Activated CD4-positive, alpha-beta T cell treated with anti-CD3 and anti-CD28 coated beads, Interleukin-2, amount 50 U/mL, for 4 hours (primary cell): ENCODE measurements around the gene COL18A1.
"Not testable (repeated sequence)": the region's sequence is repeated elsewhere in the genome, so short reads cannot be mapped to it uniquely, and the experiment has no call there.

Experiments used
- DNase-seq, 2 experiments: peaks; one replicate each; pipeline ENCODE4 v3.0.0-alpha.2; 2020

The COL18A1 gene

DNA sequence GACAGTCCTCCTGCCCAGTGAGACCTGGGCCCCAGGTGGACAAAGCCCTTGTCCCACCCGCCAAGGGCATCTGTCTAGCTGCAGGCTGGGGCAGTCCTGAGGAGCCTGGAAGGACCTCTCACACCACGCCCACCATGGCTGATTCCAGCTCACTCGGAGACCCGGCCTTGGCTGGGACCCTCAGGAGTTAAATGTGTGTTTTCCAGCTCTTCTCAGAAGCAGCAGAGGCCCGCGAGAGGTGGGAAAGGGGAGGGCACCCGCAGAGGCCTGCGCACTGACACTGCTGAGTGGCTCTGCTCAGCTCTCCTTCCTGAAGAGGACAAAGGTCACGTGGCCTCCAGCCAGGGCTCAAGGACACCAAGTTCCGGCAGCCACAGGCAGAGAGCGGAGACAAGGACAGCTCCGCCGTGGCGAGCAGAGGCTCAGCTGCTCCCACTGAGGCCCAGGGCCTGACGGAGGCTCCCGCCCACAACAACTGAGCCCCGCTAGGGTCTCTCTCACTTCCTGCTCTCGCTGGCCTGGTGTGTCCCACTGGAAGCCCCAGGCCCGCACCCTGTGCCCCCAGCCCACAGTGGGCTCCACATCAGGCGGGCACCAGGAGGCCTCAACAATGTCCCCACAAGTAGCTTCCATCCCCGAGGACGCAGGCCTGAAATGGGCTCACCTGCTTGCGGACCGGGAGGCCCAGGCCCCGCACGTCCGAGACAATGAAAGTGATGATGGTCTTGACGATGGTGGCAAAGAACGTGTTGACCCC lies 120.4 kb downstream of the COL18A1 start:
- DNase-seq = no peak

DNA sequence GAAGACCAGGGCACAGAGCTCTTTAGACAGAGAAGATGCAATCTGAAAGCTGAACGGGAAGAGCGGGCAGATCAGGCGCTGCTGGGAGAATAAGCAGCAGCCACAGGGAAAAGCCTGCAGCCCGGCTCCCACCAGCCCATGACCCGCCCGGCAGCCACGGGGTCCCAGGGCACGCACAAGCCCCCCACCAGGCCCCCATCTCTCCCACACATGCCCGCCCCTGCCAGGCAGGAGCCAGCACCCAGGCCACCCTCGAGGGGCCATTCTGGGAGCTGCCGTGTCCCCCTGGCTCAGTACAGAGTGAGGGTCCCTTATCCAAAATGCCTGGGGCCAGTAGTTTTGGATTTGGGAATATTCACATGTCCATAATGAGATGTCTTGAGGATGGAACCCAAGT lies 120.9 kb downstream of the COL18A1 start:
- no peak for DNase-seq

DNA sequence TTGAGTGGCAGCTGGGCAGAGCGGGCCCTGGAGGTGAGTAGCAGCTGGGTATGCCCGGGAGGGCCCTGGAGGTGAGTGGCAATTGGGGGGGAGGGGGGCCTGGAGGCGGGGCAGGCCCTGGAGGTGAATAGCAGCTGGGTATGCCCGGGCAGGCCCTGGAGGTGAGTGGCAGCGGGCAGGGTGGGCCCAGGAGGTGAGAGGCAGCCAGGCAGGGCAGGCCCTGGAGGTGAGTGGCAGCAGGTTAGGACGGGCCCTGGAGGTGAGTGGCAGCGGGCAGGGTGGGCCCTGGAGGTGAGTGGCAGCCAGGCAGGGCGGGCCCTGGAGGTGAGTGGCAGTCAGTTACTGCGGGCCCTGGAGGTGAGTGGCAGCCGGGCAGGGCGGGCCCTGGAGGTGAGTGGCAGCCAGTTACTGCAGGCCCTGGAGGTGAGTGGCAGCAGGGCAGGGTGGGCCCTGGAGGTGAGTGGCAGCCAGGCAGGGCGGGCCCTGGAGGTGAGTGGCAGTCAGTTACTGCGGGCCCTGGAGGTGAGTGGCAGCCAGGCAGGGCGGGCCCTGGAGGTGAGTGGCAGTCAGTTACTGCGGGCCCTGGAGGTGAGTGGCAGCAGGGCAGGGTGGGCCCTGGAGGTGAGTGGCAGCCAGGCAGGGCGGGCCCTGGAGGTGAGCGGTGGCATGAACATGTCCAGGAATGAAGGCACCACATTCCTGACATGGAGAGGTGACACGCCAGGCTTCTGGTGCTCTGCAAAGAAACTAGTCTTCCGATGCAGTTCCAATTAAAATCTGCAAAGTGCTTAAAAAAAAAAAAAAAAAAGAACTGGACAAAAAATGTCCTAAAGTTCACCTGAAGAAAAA lies 122.4 kb downstream of the COL18A1 start:
- not testable (repeated sequence) for DNase-seq

DNA sequence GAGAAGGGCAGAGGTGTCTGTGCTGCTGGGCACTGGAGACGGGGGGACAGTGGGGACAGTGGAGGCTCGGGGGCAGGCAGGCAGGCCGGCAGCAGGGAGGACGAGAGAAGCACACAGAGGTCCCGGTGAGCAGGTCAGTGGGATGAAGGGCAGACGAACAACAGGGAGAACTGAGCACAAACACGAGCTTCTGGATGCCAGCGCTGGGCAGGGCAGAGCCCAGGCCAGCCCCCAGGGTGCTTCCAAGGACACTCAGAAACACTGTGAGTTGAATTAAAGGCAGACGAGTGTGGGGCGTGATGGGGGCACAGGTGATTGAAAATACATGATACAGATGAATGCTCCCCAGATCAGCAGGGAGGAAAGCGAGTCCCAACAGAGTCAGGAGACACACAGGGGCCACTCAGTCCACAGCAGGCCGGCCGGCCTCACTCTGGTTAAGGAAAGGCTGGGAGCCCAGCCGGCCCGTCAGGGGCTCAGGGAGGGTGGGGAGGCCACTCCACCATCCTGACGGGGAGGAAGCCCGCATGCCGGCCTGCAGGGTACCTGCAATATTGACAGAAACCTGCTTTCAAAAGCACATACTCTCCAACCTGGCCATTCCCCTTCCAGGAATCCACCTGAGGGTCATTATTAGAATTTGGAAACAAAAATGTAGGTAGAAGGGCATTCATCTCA lies 123.2 kb downstream of the COL18A1 start:
- no peak for DNase-seq

DNA sequence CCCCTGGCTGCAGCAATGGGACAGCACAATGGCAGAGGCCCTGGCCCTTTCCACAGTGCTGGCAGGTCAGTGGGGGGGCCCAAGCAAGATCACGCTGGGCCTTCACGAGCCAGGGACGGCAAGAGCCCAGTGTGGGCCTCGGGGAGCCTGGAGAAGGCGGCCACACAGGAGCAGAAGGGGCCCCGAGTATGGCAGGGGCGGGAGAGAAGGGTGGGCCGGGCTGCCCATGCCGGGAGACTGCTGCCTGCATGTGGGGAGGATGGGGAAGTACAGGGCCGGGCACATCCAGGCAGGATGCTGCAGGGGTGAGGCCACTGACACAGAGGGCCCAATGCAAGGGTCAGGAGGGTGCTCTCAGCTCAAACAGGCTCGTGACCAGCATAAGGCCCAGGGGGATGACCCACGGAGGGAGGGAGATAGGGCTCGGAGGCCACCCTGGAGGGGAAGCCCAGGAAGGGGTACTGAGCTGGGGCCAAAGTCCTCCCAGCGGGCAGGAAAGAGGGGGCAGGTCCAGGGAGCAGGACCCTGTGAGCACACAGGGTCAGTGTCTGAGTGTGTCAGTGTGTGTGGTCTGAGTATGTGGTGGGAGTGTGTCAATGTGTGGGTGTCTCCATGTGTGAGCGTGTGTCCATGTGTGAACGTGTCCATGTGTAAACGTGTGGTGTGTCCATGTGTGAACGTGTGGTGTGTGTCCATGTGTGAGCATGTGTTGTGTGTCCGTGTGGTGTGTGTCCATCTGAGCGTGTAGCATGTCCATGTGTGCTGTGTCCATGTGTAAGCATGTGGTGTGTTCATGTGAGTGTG lies 124.2 kb downstream of the COL18A1 start:
- DNase-seq = no peak

DNA sequence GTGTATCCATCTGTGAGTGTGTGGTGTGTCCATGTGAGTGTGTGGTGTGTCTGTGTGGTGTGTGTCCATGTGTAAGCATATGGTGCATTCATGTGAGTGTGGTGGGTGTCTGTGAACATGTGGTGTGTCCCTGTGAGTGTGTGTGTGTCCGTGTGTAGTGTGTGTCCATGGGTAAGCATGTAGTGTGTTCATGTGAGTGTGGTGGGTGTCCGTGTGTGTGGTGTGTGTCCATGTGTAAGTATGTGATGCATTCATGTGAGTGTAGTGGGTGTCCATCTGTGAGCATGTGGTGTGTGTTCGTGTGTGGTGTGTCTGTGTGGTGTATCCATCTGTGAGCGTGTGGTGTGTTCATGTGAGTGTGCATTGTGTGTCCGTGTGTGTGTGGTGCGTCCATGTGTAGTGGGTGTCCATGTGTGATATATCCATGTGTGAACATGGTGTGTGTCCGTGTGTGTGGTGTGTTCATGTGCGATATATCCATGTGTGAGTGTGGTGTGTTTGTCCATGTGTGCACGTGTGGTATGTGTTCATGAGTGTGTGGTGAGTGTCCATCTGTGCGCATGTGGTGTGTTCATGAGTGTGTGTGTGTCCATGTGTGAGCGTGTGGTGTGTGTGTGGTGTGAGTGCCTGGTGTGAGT lies 124.9 kb downstream of the COL18A1 start:
- no peak for DNase-seq

GRCh38 chr21:45530423-45531113 lies 125.6 kb downstream of the COL18A1 start:
- DNase-seq = no peak

GRCh38 chr21:45531114-45531392 lies 126.1 kb downstream of the COL18A1 start:
- not testable (repeated sequence) for DNase-seq

- DNase-seq = no peak
Observed at GRCh38 chr21:45531393-45532215, 126.6 kb downstream of the COL18A1 start.

DNA sequence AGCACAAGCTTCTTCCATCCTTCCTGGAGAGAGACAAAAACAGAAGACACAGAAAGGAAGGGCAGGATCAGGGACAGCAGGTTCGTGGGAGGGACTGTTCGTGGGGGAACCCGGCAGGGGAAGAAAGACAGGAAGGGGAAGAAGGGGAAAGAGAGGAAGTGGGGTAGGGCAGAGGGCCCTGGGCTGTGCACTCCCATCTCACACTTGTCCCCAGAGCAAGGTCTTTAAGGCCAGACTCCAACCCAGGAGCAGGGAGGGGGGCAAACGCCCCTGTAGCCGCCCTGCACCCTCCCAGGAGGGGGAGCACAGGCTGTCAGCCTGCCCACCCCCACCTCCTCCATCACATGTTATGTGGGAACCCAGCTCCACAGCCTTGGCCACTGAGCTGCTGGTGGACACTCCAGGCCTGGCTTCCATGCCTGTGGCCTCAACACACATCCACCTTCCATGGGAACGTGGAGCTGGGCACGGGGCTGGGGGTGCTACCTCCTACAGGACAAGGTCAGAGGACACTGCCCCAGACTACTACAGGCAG lies 127.9 kb downstream of the COL18A1 start:
- no peak for DNase-seq

GRCh38 chr21:45533361-45533845 lies 128.4 kb downstream of the COL18A1 start:
- no peak for DNase-seq

DNA sequence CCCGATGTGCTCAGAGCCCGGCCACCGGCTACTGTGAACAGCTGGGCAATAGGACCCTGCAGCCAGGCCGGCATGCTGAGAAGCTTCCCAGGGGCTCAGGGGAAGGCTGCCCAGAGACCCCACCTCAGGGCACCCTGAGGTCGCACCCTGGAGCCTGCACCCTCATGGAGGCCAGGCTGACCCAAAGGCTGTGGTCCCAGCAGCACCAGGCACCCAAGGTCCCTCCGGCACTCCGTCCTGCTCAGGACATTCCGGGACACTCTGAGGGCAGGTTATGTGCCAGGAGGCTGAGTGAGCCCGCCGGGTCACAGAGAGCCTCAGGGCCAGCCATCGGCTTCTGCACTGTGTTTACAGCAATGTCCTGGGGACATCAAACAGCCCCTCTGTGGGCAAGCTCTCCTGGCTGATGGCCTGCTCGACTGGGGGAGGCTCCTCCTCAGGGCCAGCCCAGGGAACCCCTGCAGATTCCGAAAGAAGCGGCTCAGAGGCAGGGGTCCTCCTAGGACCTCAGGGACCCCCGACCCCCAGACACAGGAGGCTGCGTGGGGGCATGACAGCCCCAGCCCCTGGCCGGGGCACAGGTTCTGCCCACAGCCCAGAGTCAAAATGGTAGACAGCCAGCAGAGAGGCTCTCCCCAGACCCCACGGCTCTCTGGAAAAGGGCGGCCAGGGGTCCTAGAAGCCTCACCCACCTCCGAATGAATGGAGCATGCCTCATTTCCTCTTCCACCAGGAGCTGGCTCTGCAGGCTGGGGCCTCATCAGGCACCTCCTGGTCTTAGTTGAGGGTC lies 129.1 kb downstream of the COL18A1 start:
- DNase-seq = no peak

- DNase-seq = no peak
Observed at GRCh38 chr21:45534636-45535331, 129.8 kb downstream of the COL18A1 start.

DNA sequence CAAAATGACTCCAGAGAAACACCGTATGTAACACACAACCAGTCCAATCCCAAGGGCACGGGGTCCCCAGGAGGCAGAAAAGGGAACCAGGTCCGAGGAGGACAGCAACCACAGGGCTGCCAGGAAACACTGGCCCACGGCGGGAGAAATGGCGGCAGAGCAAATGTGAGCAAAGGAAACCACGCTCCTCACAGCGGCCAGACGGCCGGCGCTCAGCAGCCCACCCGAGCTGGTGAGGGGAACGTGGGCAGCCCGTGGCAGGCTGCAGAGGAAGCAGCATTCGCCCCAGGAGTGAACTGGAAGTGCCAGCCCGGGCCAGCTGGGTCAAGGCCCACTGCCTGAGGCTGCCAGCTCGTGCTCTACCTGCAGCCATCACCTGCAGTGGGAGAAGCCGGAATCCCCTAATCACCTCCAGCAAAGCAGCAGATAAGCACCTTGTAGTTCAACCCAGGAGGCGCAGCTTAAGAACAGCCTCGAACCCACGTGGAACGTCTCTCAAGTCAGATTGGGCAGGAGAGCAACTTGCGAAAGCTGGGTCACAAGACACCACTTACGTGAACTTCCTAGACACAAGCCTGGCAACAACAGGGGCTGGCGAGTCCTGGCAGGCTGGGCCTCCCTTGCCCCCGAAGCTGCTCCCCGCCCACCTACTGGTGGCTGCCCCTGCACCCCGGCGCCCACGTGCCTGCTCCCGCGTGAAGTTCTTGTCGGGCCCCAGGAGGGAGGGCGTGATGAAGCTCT lies 130.5 kb downstream of the COL18A1 start:
- no peak for DNase-seq

DNA sequence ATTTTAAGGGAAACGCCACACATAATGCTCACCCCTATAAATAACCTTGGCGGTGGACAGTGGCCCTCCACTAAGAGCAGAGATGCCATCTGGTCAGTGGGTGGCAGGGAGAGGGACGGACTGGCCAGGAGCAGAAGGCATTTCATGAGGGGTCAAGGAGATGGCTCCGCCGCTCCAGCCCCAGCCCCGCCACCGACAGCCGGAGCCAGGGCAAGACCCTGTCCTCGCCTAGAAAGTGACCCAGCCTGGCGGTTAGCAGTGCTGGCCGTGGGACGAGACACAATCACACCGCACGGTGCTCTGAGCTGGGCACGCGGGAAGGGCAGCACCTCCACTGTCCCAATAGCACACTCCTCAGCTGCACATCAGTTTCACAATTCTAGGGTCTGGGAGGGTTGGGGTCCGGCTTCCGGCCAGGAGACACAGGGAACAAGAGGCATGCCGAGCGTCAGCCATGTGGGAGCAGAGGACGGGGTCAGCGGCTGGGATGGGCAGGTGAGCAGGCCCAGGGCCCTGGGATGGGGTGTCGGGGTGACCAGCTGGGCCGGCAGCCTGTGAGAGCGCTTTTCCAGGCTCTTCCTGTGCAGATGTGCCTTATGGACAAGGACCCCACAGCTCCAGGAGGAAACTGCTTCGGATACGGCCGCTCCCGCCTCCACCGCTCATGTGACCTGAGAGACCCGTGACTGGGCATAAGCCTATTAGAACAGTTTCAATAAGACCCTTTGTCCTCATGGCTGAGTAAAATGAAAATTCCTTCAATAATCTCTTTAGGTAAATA lies 131.5 kb downstream of the COL18A1 start:
- DNase-seq = no peak

DNA sequence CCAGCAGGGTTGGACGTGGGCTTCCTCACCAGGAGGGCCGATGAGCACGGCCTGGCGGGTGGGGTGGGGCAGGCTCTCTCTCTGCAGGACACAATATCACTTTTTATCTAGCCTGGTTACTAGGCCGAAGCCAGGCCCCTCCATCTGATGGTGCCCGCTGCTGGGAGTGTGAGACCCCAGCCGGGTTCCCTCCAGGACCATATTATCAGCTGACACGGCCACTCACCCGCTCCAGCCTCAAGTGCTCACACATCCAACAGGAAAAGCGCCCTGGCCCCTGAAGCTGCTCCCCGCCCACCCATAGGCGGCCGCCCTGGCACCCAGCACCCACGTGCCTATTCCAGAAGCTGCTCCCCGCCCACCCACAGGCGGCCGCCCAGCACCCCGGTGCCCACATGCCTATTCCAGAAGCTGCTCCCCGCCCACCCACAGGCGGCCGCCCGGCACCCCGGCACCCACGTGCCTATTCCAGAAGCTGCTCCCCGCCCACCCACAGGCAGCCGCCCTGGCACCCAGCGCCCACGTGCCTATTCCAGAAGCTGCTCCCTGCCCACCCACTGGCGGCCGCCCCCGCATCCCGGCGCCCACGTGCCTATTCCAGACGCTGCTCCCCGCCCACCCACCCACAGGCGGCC lies 132.3 kb downstream of the COL18A1 start:
- no peak for DNase-seq

DNA sequence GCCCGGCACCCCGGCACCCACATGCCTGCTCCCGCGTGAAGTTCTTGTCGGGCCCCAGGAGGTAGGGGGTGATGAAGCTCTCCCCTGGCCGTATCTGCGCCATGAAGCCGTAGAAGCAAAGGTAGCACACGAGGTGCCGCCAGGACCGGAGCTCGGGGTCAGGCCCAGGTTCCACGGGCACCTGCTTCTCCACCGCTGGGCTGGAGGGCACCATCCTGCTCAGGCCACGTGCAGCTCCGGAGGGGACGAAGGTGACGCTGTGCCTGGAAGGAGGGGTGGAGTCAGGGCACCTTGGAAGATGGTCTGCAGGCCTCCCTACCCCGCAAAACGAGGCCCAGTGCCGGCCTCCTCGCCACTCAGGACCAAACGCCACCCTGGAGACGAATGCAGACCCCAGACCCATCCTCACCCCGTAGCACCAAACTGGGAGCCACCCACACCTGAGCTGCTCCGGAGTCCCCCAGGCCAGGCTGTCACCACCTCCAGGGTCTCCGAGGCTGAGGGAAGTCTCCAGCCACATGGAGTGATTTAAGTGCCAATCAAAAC lies 132.9 kb downstream of the COL18A1 start:
- no peak for DNase-seq
